HEK293 (cell line): ENCODE measurements around the gene CDCA5.

Experiments used
- CTCF ChIP-seq: fragments of 450-650 bp; formaldehyde crosslinking; IDR thresholded peaks from 2 replicates; pipeline ENCODE4 v1.5.1; 2016; ENCODE audit warnings: missing biosample characterization, missing genetic modification characterization
- HOXA7 ChIP-seq: sonication (generic); formaldehyde crosslinking; IDR thresholded peaks from 2 replicates; pipeline ENCODE4 v1.8.1; 2022; ENCODE audit warnings: missing genetic modification reagents, borderline replicate concordance
- REST ChIP-seq: fragments of 450-650 bp; formaldehyde crosslinking; IDR thresholded peaks from 2 replicates; pipeline ENCODE4 v1.5.1; 2016; ENCODE audit warnings: missing biosample characterization, missing genetic modification characterization
- ZBTB1 ChIP-seq: fragments of 450-650 bp; formaldehyde crosslinking; IDR thresholded peaks from 2 replicates; pipeline ENCODE4 v1.5.1; 2016; ENCODE audit warnings: missing biosample characterization, missing genetic modification characterization
- ZBTB17 ChIP-seq: fragments of 450-650 bp; formaldehyde crosslinking; IDR thresholded peaks from 2 replicates; pipeline ENCODE4 v1.5.1; 2016; ENCODE audit warnings: missing biosample characterization, missing genetic modification characterization
- ZNF138 ChIP-seq: fragments of 450-650 bp; formaldehyde crosslinking; IDR thresholded peaks from 2 replicates; pipeline ENCODE4 v1.5.1; 2016; ENCODE audit warnings: missing biosample characterization, missing genetic modification characterization, borderline replicate concordance
- ZNF157 ChIP-seq: fragments of 450-650 bp; formaldehyde crosslinking; IDR thresholded peaks from 2 replicates; pipeline ENCODE4 v1.5.1; 2016; ENCODE audit warnings: missing biosample characterization, missing genetic modification characterization
- ZNF175 ChIP-seq: fragments of 450-650 bp; formaldehyde crosslinking; IDR thresholded peaks from 2 replicates; pipeline ENCODE4 v1.5.1; 2016; ENCODE audit warnings: missing biosample characterization, missing genetic modification characterization
- ZNF24 ChIP-seq: fragments of 450-650 bp; formaldehyde crosslinking; IDR thresholded peaks from 2 replicates; pipeline ENCODE4 v1.5.1; 2016; ENCODE audit warnings: missing biosample characterization, missing genetic modification characterization
- ZNF274 ChIP-seq, 2 experiments: fragments of 200-500 bp in 1 of 2; fragments of 450-650 bp in 1 of 2; sonication (Bioruptor generic) in 1 of 2; formaldehyde crosslinking in 1 of 2; IDR thresholded peaks; 2 replicates each; pipeline versions ENCODE4 v1.5.1 to v1.6.1; 2014 to 2016; ENCODE audit warnings: borderline replicate concordance in 1 of 2, inconsistent platforms in 1 of 2, low read length in 1 of 2, missing biosample characterization in 1 of 2, missing genetic modification characterization in 1 of 2
- ZNF423 ChIP-seq: fragments of 450-650 bp; formaldehyde crosslinking; IDR thresholded peaks from 2 replicates; pipeline ENCODE4 v1.5.1; 2016; ENCODE audit warnings: missing biosample characterization, missing genetic modification characterization
- ZNF521 ChIP-seq: fragments of 450-650 bp; formaldehyde crosslinking; IDR thresholded peaks from 2 replicates; pipeline ENCODE4 v1.5.1; 2017; ENCODE audit warnings: missing biosample characterization, mild to moderate bottlenecking, missing genetic modification characterization
- ZNF561 ChIP-seq: fragments of 450-650 bp; IDR thresholded peaks from 2 replicates; pipeline ENCODE4 v1.5.1; 2018; ENCODE audit warnings: missing biosample characterization, missing genetic modification characterization, borderline replicate concordance
- ZNF660 ChIP-seq: fragments of 450-650 bp; IDR thresholded peaks from 2 replicates; pipeline ENCODE4 v1.5.1; 2018; ENCODE audit warnings: missing biosample characterization, mild to moderate bottlenecking, missing genetic modification characterization

- TF ChIP-seq CTCF (tag by site-specific recombination) (no peak), ZBTB1 (tag by site-specific recombination) (no peak), ZNF138 (tag by site-specific recombination) (no peak), ZNF175 (no peak), HOXA7 (CRISPR knock-in tag) (no peak), ZNF24 (tag by site-specific recombination) (no peak), ZNF157 (tag by site-specific recombination) (no peak), ZNF660 (tag by site-specific recombination) (no peak), ZNF561 (no peak), ZBTB17 (tag by site-specific recombination) (no peak), REST (tag by site-specific recombination) (no peak), ZNF521 (tag by site-specific recombination) (no peak), ZNF274 (IDR thresholded peaks at IDR 0.05; ENCODE audit: low read length) (no peak), ZNF274 (tag by site-specific recombination; IDR thresholded peaks at IDR 0.05; ENCODE audit: borderline replicate concordance) (no peak), ZNF423 (tag by site-specific recombination) (no peak)
Observed at GRCh38 chr11:65113839-65114238, 30.0 kb upstream of the CDCA5 start.
